Thoracic aorta (tissue), 2 donors: ENCODE measurements around the gene SLC12A4. TPM values are rescaled to one million over a fixed set of nuclear protein-coding genes. Genes with fewer than 3 reads are reported as not detected.

Source experiments
- ATAC-seq: fragments of 150-250 bp; one replicate; pipeline ENCODE4 v1.8.0; 2017; ENCODE audit warnings: low read depth; ENCODE audit not compliant: insufficient number of reproducible peaks, low FRiP score
- DNase-seq: peaks from one replicate; pipeline ENCODE4 v3.0.0-alpha.2; 2020; ENCODE audit warnings: low spot score
- H3K27ac ChIP-seq, 2 donors: fragments of 200-600 bp; sonication (generic); 1 replicate in 1 of 2; 2 replicates in 1 of 2; pipeline ENCODE4 v1.5.1; 2016; ENCODE audit warnings: mild to moderate bottlenecking in 2 of 2, moderate library complexity in 2 of 2
- H3K27me3 ChIP-seq: fragments of 200-600 bp; sonication (generic); replicated peaks from 2 replicates; pipeline ENCODE4 v1.6.0; 2016; ENCODE audit warnings: mild to moderate bottlenecking; ENCODE audit not compliant: insufficient read depth
- H3K36me3 ChIP-seq: fragments of 200-600 bp; sonication (generic); one replicate; pipeline ENCODE4 v1.5.1; 2016
- H3K4me1 ChIP-seq, 2 donors: fragments of 200-600 bp; sonication (generic); 1 replicate in 1 of 2; 2 replicates in 1 of 2; pipeline versions ENCODE4 v1.5.1 to v1.6.0; 2016; ENCODE audit warnings: low read depth in 2 of 2, mild to moderate bottlenecking in 1 of 2; ENCODE audit not compliant: control insufficient read depth in 1 of 2
- H3K4me3 ChIP-seq: fragments of 200-600 bp; sonication (generic); 2 replicates; pipeline ENCODE4 v1.5.1; 2016; ENCODE audit warnings: mild to moderate bottlenecking
- H3K9me3 ChIP-seq: fragments of 200-600 bp; sonication (generic); 2 replicates; pipeline ENCODE4 v1.5.1; 2016
- CTCF ChIP-seq: fragments of 200-600 bp; sonication (generic); IDR thresholded peaks from one replicate; pipeline ENCODE4 v1.5.1; 2019; ENCODE audit warnings: antibody characterized with exemption
- total RNA-seq, 2 donors: library from RNA; depleted of rRNA; stranded (reverse); fragments of >200 nt; gene quantifications; one replicate each; pipeline versions ENCODE4 v1.1.0 to v1.2.3, GENCODE V29; 2016

SLC12A4 gene
- total RNA-seq, 2 donors from 2014 or later: 163 to 168 TPM

- Histone ChIP-seq H3K4me1 (peaks cover 8 to 19% of the 10 kb centered on the region in 2 donors), H3K36me3 (peaks cover 11% of the 10 kb centered on the region), H3K4me3 (no peak overlapping the region), H3K9me3 (no peaks in the 10 kb centered on the region), H3K27ac (no peak overlapping the region), H3K27me3 (no peaks in the 10 kb centered on the region)
- TF ChIP-seq CTCF: no peak
- no peak for DNase-seq
- ATAC-seq: no peak
Observed at GRCh38 chr16:67924140-67924906, 44.1 kb downstream of the SLC12A4 start.

- Histone ChIP-seq H3K4me3 (no peak overlapping the region), H3K9me3 (no peaks in the 10 kb centered on the region), H3K27ac (no peak overlapping the region), H3K36me3 (peaks cover 7% of the 10 kb centered on the region), H3K27me3 (no peaks in the 10 kb centered on the region), H3K4me1 (peaks cover 8 to 19% of the 10 kb centered on the region in 2 donors)
- ATAC-seq (no peak), DNase-seq (no peak)
- TF ChIP-seq CTCF: no peak
Observed at GRCh38 chr16:67923414-67924116, 44.9 kb downstream of the SLC12A4 start.

- Histone ChIP-seq H3K4me1 (peaks cover 12 to 26% of the 10 kb centered on the region in 2 donors), H3K36me3 (peaks cover 5% of the 10 kb centered on the region), H3K9me3 (no peaks in the 10 kb centered on the region), H3K27me3 (no peaks in the 10 kb centered on the region), H3K27ac (no peak overlapping the region), H3K4me3 (no peak overlapping the region)
- DNase-seq: no peak
- ATAC-seq: no peak
- no peak for TF ChIP-seq CTCF
Observed at GRCh38 chr16:67922740-67923139, 45.7 kb downstream of the SLC12A4 start.

- H3K4me1 ChIP-seq: peaks cover 13 to 31% of the 10 kb centered on the region in 2 donors
- no peak for ATAC-seq
Observed at GRCh38 chr16:67922221-67922620, 46.2 kb downstream of the SLC12A4 start.

More at GRCh38 chr16:67922221-67922620, 46.2 kb downstream of the SLC12A4 start:
- Histone ChIP-seq H3K36me3 (no peaks in the 10 kb centered on the region), H3K27ac (no peak overlapping the region), H3K4me3 (no peak overlapping the region), H3K27me3 (no peaks in the 10 kb centered on the region), H3K9me3 (no peaks in the 10 kb centered on the region)
- DNase-seq: no peak
- TF ChIP-seq CTCF: no peak
